GM23338 (cell line): ENCODE results near the gene BAIAP2. TPM values are rescaled to one million over a fixed set of nuclear protein-coding genes. Genes with fewer than 3 reads are reported as not detected.

Experiments
- ATAC-seq: fragments of 200-7000 bp; cut with Tn5 transposase; 3 replicates; pipeline ENCODE4 v1.9.1; 2020
- DNase-seq: peaks from one replicate; pipeline ENCODE4 v3.0.0-alpha.2; 2015; ENCODE audit warnings: low spot score
- H2AFZ ChIP-seq: fragments of 200-600 bp; sonication (generic); 2 replicates; pipeline ENCODE4 v1.8.0; 2016; ENCODE audit warnings: antibody characterized with exemption, mild to moderate bottlenecking, moderate library complexity
- H3F3A ChIP-seq: fragments of 200-600 bp; sonication (generic); replicated peaks from 2 replicates; pipeline ENCODE4 v1.8.0; 2017; ENCODE audit warnings: antibody characterized with exemption, mixed run types, low read depth
- H3K27ac ChIP-seq: fragments of 200-600 bp; sonication (generic); 2 replicates; pipeline ENCODE4 v1.6.1; 2016; ENCODE audit warnings: low read depth
- H3K27me3 ChIP-seq: fragments of 200-600 bp; sonication (generic); 2 replicates; pipeline ENCODE4 v1.8.0; 2016; ENCODE audit warnings: mild to moderate bottlenecking, mixed run types, moderate library complexity; ENCODE audit not compliant: insufficient read depth
- H3K36me3 ChIP-seq: fragments of 200-600 bp; sonication (generic); 2 replicates; pipeline ENCODE4 v1.8.0; 2016; ENCODE audit warnings: mild to moderate bottlenecking; ENCODE audit not compliant: insufficient read depth
- H3K4me1 ChIP-seq: fragments of 200-600 bp; sonication (generic); 2 replicates; pipeline ENCODE4 v1.8.0; 2016; ENCODE audit warnings: mild to moderate bottlenecking, moderate library complexity; ENCODE audit not compliant: insufficient read depth
- H3K4me2 ChIP-seq: fragments of 200-600 bp; sonication (generic); 2 replicates; pipeline ENCODE4 v1.7.1; 2017; ENCODE audit warnings: mixed run types
- H3K4me3 ChIP-seq: fragments of 200-600 bp; sonication (generic); 2 replicates; pipeline ENCODE4 v1.6.1; 2016; ENCODE audit warnings: mixed run types
- H3K79me2 ChIP-seq: fragments of 200-600 bp; sonication (generic); replicated peaks from 2 replicates; pipeline ENCODE4 v1.8.0; 2017; ENCODE audit warnings: mild to moderate bottlenecking; ENCODE audit not compliant: insufficient read depth
- H3K9me2 ChIP-seq: fragments of 200-600 bp; sonication (generic); 2 replicates; pipeline ENCODE4 v1.8.0; 2017; ENCODE audit not compliant: insufficient read depth
- H4K20me1 ChIP-seq: fragments of 200-600 bp; sonication (generic); replicated peaks from 2 replicates; pipeline ENCODE4 v1.8.0; 2017; ENCODE audit warnings: mild to moderate bottlenecking; ENCODE audit not compliant: insufficient read depth
- H3K27ac Mint-ChIP-seq: 2 replicates; pipeline ENCODE4 v1.8.0; 2020; ENCODE audit warnings: inconsistent platforms, mild to moderate bottlenecking, moderate library complexity, mixed read lengths
- H3K27me3 Mint-ChIP-seq: 3 replicates; pipeline ENCODE4 v1.8.0; 2022; ENCODE audit warnings: low read depth, mild to moderate bottlenecking, moderate library complexity, mixed read lengths, inconsistent platforms; ENCODE audit not compliant: insufficient read depth, poor library complexity
- H3K36me3 Mint-ChIP-seq: 3 replicates; pipeline ENCODE4 v1.8.0; 2021; ENCODE audit warnings: low read depth, mild to moderate bottlenecking, inconsistent platforms, moderate library complexity, mixed read lengths
- H3K4me1 Mint-ChIP-seq: 3 replicates; pipeline ENCODE4 v1.8.0; 2020; ENCODE audit warnings: mild to moderate bottlenecking, inconsistent platforms, mixed read lengths
- H3K4me3 Mint-ChIP-seq: 3 replicates; pipeline ENCODE4 v1.8.0; 2021; ENCODE audit warnings: moderate library complexity, mild to moderate bottlenecking, inconsistent platforms, mixed read lengths
- H3K9me3 Mint-ChIP-seq: 3 replicates; pipeline ENCODE4 v1.8.0; 2020; ENCODE audit warnings: moderate library complexity, mild to moderate bottlenecking, inconsistent platforms, mixed read lengths
- CREB1 ChIP-seq: fragments of 250-450 bp; sonication (Bioruptor Pico); IDR thresholded peaks from 2 replicates; pipeline ENCODE4 v1.5.0; 2020; ENCODE audit warnings: low read depth, mild to moderate bottlenecking, moderate library complexity
- EZH2 ChIP-seq: fragments of 200-600 bp; sonication (generic); IDR thresholded peaks from one replicate; pipeline ENCODE4 v1.8.0; 2017; ENCODE audit warnings: antibody characterized with exemption, mild to moderate bottlenecking, low read depth; ENCODE audit not compliant: unreplicated experiment
- EZH2phosphoT487 ChIP-seq: fragments of 200-600 bp; sonication (generic); IDR thresholded peaks from one replicate; pipeline ENCODE4 v1.8.1; 2018; ENCODE audit warnings: antibody characterized with exemption; ENCODE audit not compliant: unreplicated experiment
- JUNB ChIP-seq: IDR thresholded peaks from one replicate; pipeline ENCODE4 v1.6.1; 2016; ENCODE audit warnings: antibody characterized with exemption; ENCODE audit not compliant: unreplicated experiment
- NANOG ChIP-seq: IDR thresholded peaks from 2 replicates; pipeline ENCODE4 v1.6.1; 2016; ENCODE audit warnings: antibody characterized with exemption, borderline replicate concordance
- POLR2AphosphoS5 ChIP-seq: IDR thresholded peaks from 2 replicates; pipeline ENCODE4 v1.6.1; 2016; ENCODE audit warnings: antibody characterized with exemption, low read depth
- STAT1 ChIP-seq: IDR thresholded peaks from one replicate; pipeline ENCODE4 v1.6.1; 2016; ENCODE audit warnings: antibody characterized with exemption; ENCODE audit not compliant: unreplicated experiment
- ZNF331 ChIP-seq: fragments of 250-450 bp; sonication (Bioruptor Pico); IDR thresholded peaks from 2 replicates; pipeline ENCODE4 v1.5.0; 2020; ENCODE audit warnings: low read depth, mild to moderate bottlenecking, moderate library complexity
- polyA plus RNA-seq: library from polyadenylated mRNA; unstranded; fragments of >200 nt; fragmentation: Nextera tagmentation; extraction: Ambion mirVana; gene quantifications from 2 replicates; pipeline ENCODE4 v1.2.1, GENCODE V29; 2016
- total RNA-seq: library from RNA; depleted of rRNA; stranded (reverse); fragments of >200 nt; shearing (Covaris generic); gene quantifications from 2 replicates; pipeline ENCODE4 v1.2.3, GENCODE V29; 2014
- TF ChIP-seq, protein P1 (sequence below): fragments of 250-450 bp; sonication (Bioruptor Pico); IDR thresholded peaks from 2 replicates; pipeline ENCODE4 v1.5.0; 2020; ENCODE audit warnings: mild to moderate bottlenecking, moderate library complexity
- TF ChIP-seq, protein P2 (sequence below): IDR thresholded peaks from one replicate; pipeline ENCODE4 v1.6.1; 2018; ENCODE audit warnings: antibody characterized with exemption; ENCODE audit not compliant: unreplicated experiment
- TF ChIP-seq, protein P3 (sequence below), 2 experiments: fragments of 200-600 bp in 1 of 2; sonication (generic) in 1 of 2; conservative IDR thresholded peaks; 2 replicates each; pipeline versions ENCODE4 v1.5.1 to v1.6.1; 2016 to 2017; ENCODE audit warnings: antibody characterized with exemption in 2 of 2, low read depth in 2 of 2, mild to moderate bottlenecking in 2 of 2, moderate library complexity in 1 of 2
- TF ChIP-seq, protein P4 (sequence below): IDR thresholded peaks from 2 replicates; pipeline ENCODE4 v1.6.1; 2016; ENCODE audit warnings: antibody characterized with exemption

The BAIAP2 gene
- total and polyA plus RNA-seq, 2 experiments from 2014 or later: 21.7 to 22.7 TPM

DNA sequence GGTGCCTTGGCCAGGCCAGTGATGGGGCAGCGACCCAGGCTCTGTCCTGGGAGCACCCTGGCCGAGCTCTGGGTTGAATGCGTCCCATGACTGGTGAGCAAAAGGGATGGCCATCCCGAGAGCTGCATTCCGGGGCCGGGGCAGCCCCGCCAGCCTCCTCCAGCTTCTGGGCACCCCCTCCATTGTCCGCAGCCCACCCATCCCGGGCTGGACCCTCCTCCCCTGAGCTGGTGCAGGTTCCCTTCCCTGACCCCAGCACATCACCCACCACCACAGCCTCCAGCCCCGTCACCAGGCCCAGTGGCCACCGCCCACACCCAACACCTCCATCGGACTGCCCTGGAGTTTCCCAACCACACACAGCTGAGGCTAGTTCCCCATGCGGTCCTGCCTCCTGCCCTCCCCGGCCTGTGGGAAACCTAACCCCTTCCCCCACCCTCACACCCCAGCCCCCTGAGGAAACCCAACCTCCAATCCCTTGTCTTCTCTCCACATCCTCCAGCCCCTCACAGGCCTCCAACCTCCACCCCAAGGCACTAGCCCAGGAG, 114.1 kb downstream of the BAIAP2 start (continued):
- TF ChIP-seq, protein P1, sequence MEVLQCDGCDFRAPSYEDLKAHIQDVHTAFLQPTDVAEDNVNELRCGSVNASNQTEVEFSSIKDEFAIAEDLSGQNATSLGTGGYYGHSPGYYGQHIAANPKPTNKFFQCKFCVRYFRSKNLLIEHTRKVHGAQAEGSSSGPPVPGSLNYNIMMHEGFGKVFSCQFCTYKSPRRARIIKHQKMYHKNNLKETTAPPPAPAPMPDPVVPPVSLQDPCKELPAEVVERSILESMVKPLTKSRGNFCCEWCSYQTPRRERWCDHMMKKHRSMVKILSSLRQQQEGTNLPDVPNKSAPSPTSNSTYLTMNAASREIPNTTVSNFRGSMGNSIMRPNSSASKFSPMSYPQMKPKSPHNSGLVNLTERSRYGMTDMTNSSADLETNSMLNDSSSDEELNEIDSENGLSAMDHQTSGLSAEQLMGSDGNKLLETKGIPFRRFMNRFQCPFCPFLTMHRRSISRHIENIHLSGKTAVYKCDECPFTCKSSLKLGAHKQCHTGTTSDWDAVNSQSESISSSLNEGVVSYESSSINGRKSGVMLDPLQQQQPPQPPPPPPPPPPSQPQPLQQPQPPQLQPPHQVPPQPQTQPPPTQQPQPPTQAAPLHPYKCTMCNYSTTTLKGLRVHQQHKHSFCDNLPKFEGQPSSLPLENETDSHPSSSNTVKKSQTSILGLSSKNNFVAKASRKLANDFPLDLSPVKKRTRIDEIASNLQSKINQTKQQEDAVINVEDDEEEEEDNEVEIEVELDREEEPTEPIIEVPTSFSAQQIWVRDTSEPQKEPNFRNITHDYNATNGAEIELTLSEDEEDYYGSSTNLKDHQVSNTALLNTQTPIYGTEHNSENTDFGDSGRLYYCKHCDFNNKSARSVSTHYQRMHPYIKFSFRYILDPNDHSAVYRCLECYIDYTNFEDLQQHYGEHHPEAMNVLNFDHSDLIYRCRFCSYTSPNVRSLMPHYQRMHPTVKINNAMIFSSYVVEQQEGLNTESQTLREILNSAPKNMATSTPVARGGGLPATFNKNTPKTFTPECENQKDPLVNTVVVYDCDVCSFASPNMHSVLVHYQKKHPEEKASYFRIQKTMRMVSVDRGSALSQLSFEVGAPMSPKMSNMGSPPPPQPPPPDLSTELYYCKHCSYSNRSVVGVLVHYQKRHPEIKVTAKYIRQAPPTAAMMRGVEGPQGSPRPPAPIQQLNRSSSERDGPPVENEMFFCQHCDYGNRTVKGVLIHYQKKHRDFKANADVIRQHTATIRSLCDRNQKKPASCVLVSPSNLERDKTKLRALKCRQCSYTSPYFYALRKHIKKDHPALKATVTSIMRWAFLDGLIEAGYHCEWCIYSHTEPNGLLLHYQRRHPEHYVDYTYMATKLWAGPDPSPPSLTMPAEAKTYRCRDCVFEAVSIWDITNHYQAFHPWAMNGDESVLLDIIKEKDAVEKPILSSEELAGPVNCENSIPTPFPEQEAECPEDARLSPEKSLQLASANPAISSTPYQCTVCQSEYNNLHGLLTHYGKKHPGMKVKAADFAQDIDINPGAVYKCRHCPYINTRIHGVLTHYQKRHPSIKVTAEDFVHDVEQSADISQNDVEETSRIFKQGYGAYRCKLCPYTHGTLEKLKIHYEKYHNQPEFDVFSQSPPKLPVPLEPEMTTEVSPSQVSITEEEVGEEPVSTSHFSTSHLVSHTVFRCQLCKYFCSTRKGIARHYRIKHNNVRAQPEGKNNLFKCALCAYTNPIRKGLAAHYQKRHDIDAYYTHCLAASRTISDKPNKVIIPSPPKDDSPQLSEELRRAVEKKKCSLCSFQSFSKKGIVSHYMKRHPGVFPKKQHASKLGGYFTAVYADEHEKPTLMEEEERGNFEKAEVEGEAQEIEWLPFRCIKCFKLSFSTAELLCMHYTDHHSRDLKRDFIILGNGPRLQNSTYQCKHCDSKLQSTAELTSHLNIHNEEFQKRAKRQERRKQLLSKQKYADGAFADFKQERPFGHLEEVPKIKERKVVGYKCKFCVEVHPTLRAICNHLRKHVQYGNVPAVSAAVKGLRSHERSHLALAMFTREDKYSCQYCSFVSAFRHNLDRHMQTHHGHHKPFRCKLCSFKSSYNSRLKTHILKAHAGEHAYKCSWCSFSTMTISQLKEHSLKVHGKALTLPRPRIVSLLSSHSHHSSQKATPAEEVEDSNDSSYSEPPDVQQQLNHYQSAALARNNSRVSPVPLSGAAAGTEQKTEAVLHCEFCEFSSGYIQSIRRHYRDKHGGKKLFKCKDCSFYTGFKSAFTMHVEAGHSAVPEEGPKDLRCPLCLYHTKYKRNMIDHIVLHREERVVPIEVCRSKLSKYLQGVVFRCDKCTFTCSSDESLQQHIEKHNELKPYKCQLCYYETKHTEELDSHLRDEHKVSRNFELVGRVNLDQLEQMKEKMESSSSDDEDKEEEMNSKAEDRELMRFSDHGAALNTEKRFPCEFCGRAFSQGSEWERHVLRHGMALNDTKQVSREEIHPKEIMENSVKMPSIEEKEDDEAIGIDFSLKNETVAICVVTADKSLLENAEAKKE (CRISPR knock-in tag): no peak
- TF ChIP-seq STAT1: no peak

DNA sequence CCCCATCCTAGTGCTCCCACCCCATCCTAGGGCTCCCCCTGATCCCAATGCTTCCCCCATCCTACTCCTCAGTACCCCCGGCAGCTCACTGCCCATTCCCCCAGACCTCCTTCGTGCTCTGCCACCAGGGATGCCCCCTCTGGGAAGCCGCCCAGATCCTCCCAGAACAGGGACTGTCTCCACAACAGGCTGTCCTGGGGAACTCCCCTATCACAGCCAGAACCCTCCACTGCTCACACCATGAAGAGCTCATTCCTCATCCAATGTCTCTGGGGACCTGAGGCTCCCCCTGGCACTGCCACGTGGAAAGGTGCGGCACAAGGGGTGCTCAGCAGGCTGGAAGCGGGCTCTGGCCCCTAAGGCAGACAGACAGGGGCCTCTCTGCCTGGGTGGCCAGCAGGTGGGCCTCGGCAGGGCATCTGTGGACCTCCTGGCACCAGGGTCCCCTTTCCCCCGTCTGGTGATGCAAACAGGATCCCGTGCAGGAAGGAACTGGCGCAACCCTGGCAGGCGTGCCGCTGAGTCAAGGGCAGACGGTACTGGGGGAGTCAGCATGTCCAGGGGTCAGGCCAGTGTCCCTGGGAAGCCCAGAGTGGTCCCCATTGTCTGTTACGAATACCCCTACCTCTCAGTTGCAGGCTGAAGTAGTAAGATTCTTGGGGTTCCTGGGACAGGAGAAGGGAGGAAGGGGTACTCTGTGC, 115.6 kb downstream of the BAIAP2 start:
- Histone ChIP-seq H3F3A (no peaks in the 10 kb centered on the region), H3K9me2 (no peaks in the 10 kb centered on the region), H3K4me2 (no peak overlapping the region), H3K27me3 (no peaks in the 10 kb centered on the region), H3K4me3 (no peak overlapping the region), H2AFZ (no peak overlapping the region), H3K4me1 (no peaks in the 10 kb centered on the region), H3K36me3 (no peaks in the 10 kb centered on the region), H4K20me1 (0 out of 2 replicates have a peak, but pooled peaks cover 2% of the 10 kb centered on the region), H3K27ac (no peak overlapping the region), H3K79me2 (no peaks in the 10 kb centered on the region)
- Mint-ChIP-seq H3K4me1 (no peaks in the 10 kb centered on the region), H3K4me3 (no peak overlapping the region), H3K36me3 (no peaks in the 10 kb centered on the region), H3K9me3 (peaks cover 3% of the 10 kb centered on the region; the same call in 1 of the 3 replicates), H3K27me3 (peaks cover 9% of the 10 kb centered on the region), H3K27ac (no peak overlapping the region)
- ATAC-seq (no peak), DNase-seq (no peak)
- no peak for TF ChIP-seq JUNB
- no peak for TF ChIP-seq ZNF331
- TF ChIP-seq EZH2phosphoT487: no peak
- no peak for TF ChIP-seq EZH2
- TF ChIP-seq, protein P2, sequence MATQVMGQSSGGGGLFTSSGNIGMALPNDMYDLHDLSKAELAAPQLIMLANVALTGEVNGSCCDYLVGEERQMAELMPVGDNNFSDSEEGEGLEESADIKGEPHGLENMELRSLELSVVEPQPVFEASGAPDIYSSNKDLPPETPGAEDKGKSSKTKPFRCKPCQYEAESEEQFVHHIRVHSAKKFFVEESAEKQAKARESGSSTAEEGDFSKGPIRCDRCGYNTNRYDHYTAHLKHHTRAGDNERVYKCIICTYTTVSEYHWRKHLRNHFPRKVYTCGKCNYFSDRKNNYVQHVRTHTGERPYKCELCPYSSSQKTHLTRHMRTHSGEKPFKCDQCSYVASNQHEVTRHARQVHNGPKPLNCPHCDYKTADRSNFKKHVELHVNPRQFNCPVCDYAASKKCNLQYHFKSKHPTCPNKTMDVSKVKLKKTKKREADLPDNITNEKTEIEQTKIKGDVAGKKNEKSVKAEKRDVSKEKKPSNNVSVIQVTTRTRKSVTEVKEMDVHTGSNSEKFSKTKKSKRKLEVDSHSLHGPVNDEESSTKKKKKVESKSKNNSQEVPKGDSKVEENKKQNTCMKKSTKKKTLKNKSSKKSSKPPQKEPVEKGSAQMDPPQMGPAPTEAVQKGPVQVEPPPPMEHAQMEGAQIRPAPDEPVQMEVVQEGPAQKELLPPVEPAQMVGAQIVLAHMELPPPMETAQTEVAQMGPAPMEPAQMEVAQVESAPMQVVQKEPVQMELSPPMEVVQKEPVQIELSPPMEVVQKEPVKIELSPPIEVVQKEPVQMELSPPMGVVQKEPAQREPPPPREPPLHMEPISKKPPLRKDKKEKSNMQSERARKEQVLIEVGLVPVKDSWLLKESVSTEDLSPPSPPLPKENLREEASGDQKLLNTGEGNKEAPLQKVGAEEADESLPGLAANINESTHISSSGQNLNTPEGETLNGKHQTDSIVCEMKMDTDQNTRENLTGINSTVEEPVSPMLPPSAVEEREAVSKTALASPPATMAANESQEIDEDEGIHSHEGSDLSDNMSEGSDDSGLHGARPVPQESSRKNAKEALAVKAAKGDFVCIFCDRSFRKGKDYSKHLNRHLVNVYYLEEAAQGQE: no peak
- TF ChIP-seq NANOG: no peak
- no peak for TF ChIP-seq CREB1
- TF ChIP-seq, protein P3, sequence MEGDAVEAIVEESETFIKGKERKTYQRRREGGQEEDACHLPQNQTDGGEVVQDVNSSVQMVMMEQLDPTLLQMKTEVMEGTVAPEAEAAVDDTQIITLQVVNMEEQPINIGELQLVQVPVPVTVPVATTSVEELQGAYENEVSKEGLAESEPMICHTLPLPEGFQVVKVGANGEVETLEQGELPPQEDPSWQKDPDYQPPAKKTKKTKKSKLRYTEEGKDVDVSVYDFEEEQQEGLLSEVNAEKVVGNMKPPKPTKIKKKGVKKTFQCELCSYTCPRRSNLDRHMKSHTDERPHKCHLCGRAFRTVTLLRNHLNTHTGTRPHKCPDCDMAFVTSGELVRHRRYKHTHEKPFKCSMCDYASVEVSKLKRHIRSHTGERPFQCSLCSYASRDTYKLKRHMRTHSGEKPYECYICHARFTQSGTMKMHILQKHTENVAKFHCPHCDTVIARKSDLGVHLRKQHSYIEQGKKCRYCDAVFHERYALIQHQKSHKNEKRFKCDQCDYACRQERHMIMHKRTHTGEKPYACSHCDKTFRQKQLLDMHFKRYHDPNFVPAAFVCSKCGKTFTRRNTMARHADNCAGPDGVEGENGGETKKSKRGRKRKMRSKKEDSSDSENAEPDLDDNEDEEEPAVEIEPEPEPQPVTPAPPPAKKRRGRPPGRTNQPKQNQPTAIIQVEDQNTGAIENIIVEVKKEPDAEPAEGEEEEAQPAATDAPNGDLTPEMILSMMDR (conservative IDR thresholded peaks at IDR 0.05; ENCODE audit: low read depth in 2 of 2): no peak
- no peak for TF ChIP-seq POLR2AphosphoS5
- TF ChIP-seq, protein P4, sequence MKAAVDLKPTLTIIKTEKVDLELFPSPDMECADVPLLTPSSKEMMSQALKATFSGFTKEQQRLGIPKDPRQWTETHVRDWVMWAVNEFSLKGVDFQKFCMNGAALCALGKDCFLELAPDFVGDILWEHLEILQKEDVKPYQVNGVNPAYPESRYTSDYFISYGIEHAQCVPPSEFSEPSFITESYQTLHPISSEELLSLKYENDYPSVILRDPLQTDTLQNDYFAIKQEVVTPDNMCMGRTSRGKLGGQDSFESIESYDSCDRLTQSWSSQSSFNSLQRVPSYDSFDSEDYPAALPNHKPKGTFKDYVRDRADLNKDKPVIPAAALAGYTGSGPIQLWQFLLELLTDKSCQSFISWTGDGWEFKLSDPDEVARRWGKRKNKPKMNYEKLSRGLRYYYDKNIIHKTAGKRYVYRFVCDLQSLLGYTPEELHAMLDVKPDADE: no peak
